OCI-LY1 (cell line): ENCODE data around the gene KRTAP10-12.

Experiments
- H2AFZ ChIP-seq: fragments of 200-600 bp; sonication (generic), shearing (Covaris generic); 2 replicates; pipeline ENCODE4 v1.6.0; 2014; ENCODE audit warnings: antibody characterized with exemption, mild to moderate bottlenecking, low read length
- H3F3A ChIP-seq: fragments of 200-600 bp; sonication (generic), shearing (Covaris generic); 2 replicates; pipeline ENCODE4 v1.6.0; 2014; ENCODE audit warnings: mild to moderate bottlenecking, antibody characterized with exemption, low read length, moderate library complexity; ENCODE audit not compliant: insufficient read depth
- H3K27ac ChIP-seq: fragments of 200-600 bp; sonication (generic); 2 replicates; pipeline ENCODE4 v1.5.1; 2014; ENCODE audit warnings: low read length, mixed run types, mild to moderate bottlenecking, low read depth; ENCODE audit not compliant: poor library complexity, severe bottlenecking
- H3K27me3 ChIP-seq: fragments of 200-600 bp; sonication (generic); 2 replicates; pipeline ENCODE4 v1.6.0; 2014; ENCODE audit warnings: antibody characterized with exemption, mild to moderate bottlenecking, low read length, moderate library complexity; ENCODE audit not compliant: insufficient read depth
- H3K36me3 ChIP-seq: fragments of 200-600 bp; sonication (generic); 2 replicates; pipeline ENCODE4 v1.6.1; 2014; ENCODE audit warnings: mild to moderate bottlenecking, antibody characterized with exemption, low read length, moderate library complexity, mixed read lengths; ENCODE audit not compliant: insufficient read depth
- H3K4me1 ChIP-seq: fragments of 200-600 bp; sonication (generic); 2 replicates; pipeline ENCODE4 v1.5.1; 2014; ENCODE audit warnings: mild to moderate bottlenecking, low read length, moderate library complexity; ENCODE audit not compliant: insufficient read depth, severe bottlenecking
- H3K4me2 ChIP-seq: fragments of 200-600 bp; sonication (generic), shearing (Covaris generic); 2 replicates; pipeline ENCODE4 v1.6.1; 2014; ENCODE audit warnings: low read length
- H3K4me3 ChIP-seq: fragments of 200-600 bp; sonication (generic); 2 replicates; pipeline ENCODE4 v1.5.1; 2014; ENCODE audit warnings: low read length, low read depth, mild to moderate bottlenecking, mixed read lengths; ENCODE audit not compliant: poor library complexity, severe bottlenecking
- H3K79me2 ChIP-seq: fragments of 200-600 bp; shearing (Covaris generic); 2 replicates; pipeline ENCODE4 v1.6.1; 2016; ENCODE audit warnings: mixed run types, low read length, mixed read lengths; ENCODE audit not compliant: insufficient read depth
- H3K9ac ChIP-seq: fragments of 200-600 bp; sonication (generic), shearing (Covaris generic); 2 replicates; pipeline ENCODE4 v1.6.1; 2014; ENCODE audit warnings: mild to moderate bottlenecking, low read length, mixed read lengths
- H3K9me2 ChIP-seq: fragments of 200-600 bp; sonication (generic), shearing (Covaris generic); 2 replicates; pipeline ENCODE4 v1.6.1; 2014; ENCODE audit warnings: low read depth, mild to moderate bottlenecking, low read length, mixed read lengths
- H3K9me3 ChIP-seq: fragments of 200-600 bp; shearing (Covaris generic); 2 replicates; pipeline ENCODE4 v1.6.1; 2014; ENCODE audit warnings: low read length, mixed read lengths
- H4K20me1 ChIP-seq: fragments of 200-600 bp; sonication (generic), shearing (Covaris generic); 2 replicates; pipeline ENCODE4 v1.6.0; 2016; ENCODE audit warnings: mild to moderate bottlenecking, low read length; ENCODE audit not compliant: insufficient read depth
- CTCF ChIP-seq: fragments of 200-600 bp; sonication (generic), shearing (Covaris generic); IDR thresholded peaks from 2 replicates; pipeline ENCODE4 v1.5.1; 2017; ENCODE audit warnings: mild to moderate bottlenecking, antibody characterized with exemption, low read length, moderate library complexity, mixed read lengths
- EZH2 ChIP-seq: fragments of 200-600 bp; sonication (generic), shearing (Covaris generic); IDR thresholded peaks from 2 replicates; pipeline ENCODE4 v1.8.0; 2017; ENCODE audit warnings: borderline replicate concordance, mixed run types, mild to moderate bottlenecking, antibody characterized with exemption, low read length, moderate library complexity, mixed read lengths

KRTAP10-12 gene

GRCh38 chr21:44706706-44707581 lies 10.0 kb downstream of the KRTAP10-12 start:
- no peaks in the 10 kb centered on the region for H3K36me3 ChIP-seq
- H4K20me1 ChIP-seq, result no peaks in the 10 kb centered on the region
- H3K27me3 ChIP-seq, result 0 out of 2 replicates have a peak, but pooled peaks cover 4% of the 10 kb centered on the region
- no peak overlapping the region for H3K27ac ChIP-seq
- TF ChIP-seq CTCF, result no peak
- TF ChIP-seq EZH2, result no peak
- no peak overlapping the region for H2AFZ ChIP-seq
- no peaks in the 10 kb centered on the region for H3K9me3 ChIP-seq
- no peak overlapping the region for H3K4me2 ChIP-seq
- H3K79me2 ChIP-seq, result no peaks in the 10 kb centered on the region
- no peaks in the 10 kb centered on the region for H3K4me1 ChIP-seq
- H3K4me3 ChIP-seq, result no peak overlapping the region
- H3F3A ChIP-seq, result no peaks in the 10 kb centered on the region
- no peak overlapping the region for H3K9ac ChIP-seq
- no peaks in the 10 kb centered on the region for H3K9me2 ChIP-seq

- Histone ChIP-seq H3K27me3 (0 out of 2 replicates have a peak, but pooled peaks cover 4% of the 10 kb centered on the region), H3K36me3 (no peaks in the 10 kb centered on the region), H3K4me3 (no peak overlapping the region)
Measured at GRCh38 chr21:44708213-44708865, 11.4 kb downstream of the KRTAP10-12 start.

DNA sequence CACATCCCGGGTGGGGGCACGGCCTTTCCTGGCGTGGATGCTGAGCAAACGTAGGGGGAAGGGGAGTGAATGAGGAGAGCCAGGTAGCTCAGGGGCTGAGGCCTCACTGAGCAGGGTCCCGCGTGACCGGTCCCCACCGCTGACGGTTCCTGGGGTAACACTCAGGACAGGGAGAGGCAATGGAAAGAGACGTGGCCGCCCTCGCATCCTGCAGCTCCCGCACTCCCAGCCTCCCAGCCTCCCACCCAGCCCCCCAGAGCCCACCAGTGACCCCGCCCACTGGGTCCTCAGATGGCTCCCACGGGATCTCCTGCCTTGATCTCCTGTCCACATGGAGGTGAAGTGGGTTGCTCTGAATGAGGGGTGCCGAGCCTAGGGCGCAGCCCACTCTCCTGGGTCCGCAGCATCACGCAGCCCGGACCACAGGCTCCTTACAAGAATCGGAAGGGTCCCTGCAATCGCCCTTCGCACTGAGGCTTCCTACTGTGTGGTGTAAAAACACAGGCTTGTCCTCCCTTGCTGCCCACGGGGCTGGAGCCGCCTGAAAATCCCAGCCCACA lies 12.0 kb downstream of the KRTAP10-12 start:
- no peak overlapping the region for H3K27ac ChIP-seq

More at GRCh38 chr21:44708213-44708865, 11.4 kb downstream of the KRTAP10-12 start:
- H3K79me2 ChIP-seq, result no peaks in the 10 kb centered on the region
- TF ChIP-seq EZH2 (no peak), CTCF (no peak)
- no peaks in the 10 kb centered on the region for H3K4me1 ChIP-seq
- no peaks in the 10 kb centered on the region for H4K20me1 ChIP-seq
- no peaks in the 10 kb centered on the region for H3K9me3 ChIP-seq
- no peaks in the 10 kb centered on the region for H3F3A ChIP-seq
- H2AFZ ChIP-seq, result no peak overlapping the region
- no peak overlapping the region for H3K4me2 ChIP-seq
- H3K9ac ChIP-seq, result no peak overlapping the region
- H3K9me2 ChIP-seq, result no peaks in the 10 kb centered on the region
- no peak overlapping the region for H3K27ac ChIP-seq

More for the DNA sequence above, 12.0 kb downstream of the KRTAP10-12 start:
- Histone ChIP-seq H3K4me2 (no peak overlapping the region), H2AFZ (no peak overlapping the region), H3K4me3 (no peak overlapping the region), H4K20me1 (no peaks in the 10 kb centered on the region), H3F3A (no peaks in the 10 kb centered on the region), H3K9ac (no peak overlapping the region), H3K27me3 (0 out of 2 replicates have a peak, but pooled peaks cover 4% of the 10 kb centered on the region), H3K4me1 (no peaks in the 10 kb centered on the region), H3K36me3 (no peaks in the 10 kb centered on the region), H3K9me3 (no peaks in the 10 kb centered on the region), H3K9me2 (no peaks in the 10 kb centered on the region), H3K79me2 (no peaks in the 10 kb centered on the region)
- no peak for TF ChIP-seq CTCF
- TF ChIP-seq EZH2, result no peak
